OCI-LY7 (cell line): ENCODE results near the gene SPEM1.
"Not testable (repeated sequence)": the region's sequence is repeated elsewhere in the genome, so short reads cannot be mapped to it uniquely, and the experiment has no call there.

ENCODE experiments used
- EZH2phosphoT487 ChIP-seq: fragments of 200-600 bp; sonication (generic); IDR thresholded peaks from 2 replicates; pipeline ENCODE4 v1.6.1; 2018; ENCODE audit warnings: low read depth, borderline replicate concordance, mild to moderate bottlenecking, mixed run types, antibody characterized with exemption, low read length, moderate library complexity, mixed read lengths
- TF ChIP-seq, protein P1 (sequence below): fragments of 200-600 bp; sonication (generic); conservative IDR thresholded peaks from 2 replicates; pipeline ENCODE4 v1.5.1; 2014; ENCODE audit warnings: mild to moderate bottlenecking, antibody characterized with exemption, low read length, moderate library complexity, mixed read lengths

- TF ChIP-seq, protein P1, sequence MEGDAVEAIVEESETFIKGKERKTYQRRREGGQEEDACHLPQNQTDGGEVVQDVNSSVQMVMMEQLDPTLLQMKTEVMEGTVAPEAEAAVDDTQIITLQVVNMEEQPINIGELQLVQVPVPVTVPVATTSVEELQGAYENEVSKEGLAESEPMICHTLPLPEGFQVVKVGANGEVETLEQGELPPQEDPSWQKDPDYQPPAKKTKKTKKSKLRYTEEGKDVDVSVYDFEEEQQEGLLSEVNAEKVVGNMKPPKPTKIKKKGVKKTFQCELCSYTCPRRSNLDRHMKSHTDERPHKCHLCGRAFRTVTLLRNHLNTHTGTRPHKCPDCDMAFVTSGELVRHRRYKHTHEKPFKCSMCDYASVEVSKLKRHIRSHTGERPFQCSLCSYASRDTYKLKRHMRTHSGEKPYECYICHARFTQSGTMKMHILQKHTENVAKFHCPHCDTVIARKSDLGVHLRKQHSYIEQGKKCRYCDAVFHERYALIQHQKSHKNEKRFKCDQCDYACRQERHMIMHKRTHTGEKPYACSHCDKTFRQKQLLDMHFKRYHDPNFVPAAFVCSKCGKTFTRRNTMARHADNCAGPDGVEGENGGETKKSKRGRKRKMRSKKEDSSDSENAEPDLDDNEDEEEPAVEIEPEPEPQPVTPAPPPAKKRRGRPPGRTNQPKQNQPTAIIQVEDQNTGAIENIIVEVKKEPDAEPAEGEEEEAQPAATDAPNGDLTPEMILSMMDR: not testable (repeated sequence)
- not testable (repeated sequence) for TF ChIP-seq EZH2phosphoT487
Observed at GRCh38 chr17:7470457-7470973, 50.4 kb downstream of the SPEM1 start.
